MM.1S (cell line): ENCODE results near the gene CARD11.

ENCODE experiments used
- EZH2 ChIP-seq: fragments of 300-600 bp; sonication (generic); optimal IDR thresholded peaks from 2 replicates; pipeline ENCODE3; 2017; ENCODE audit warnings: low read depth, mild to moderate bottlenecking, antibody characterized with exemption, low read length, mixed read lengths
- TF ChIP-seq, protein P1 (sequence below): fragments of 300-600 bp; sonication (generic); IDR thresholded peaks from 2 replicates; pipeline ENCODE4 v1.5.1; 2016; ENCODE audit warnings: antibody characterized with exemption, low read length, mixed read lengths

DNA sequence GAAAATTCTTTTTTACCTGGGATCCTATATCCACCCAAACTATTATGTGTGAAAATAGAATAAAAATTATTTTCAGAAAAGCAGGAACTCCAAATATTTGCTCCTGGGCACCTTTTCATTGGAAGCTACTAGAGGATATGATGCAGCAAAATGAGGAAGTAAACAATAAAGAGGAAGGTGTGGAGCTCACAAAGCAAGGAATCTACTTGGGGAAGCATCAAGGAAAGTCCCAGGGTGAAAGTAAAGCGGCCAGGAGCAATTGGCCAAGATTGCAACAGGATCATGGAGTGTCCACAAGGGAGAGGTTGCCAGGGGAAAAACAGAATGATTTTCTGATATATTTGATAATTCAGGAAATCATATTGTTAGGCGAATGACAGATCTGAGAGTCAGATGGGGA lies 80.8 kb downstream of the CARD11 start:
- TF ChIP-seq, protein P1, sequence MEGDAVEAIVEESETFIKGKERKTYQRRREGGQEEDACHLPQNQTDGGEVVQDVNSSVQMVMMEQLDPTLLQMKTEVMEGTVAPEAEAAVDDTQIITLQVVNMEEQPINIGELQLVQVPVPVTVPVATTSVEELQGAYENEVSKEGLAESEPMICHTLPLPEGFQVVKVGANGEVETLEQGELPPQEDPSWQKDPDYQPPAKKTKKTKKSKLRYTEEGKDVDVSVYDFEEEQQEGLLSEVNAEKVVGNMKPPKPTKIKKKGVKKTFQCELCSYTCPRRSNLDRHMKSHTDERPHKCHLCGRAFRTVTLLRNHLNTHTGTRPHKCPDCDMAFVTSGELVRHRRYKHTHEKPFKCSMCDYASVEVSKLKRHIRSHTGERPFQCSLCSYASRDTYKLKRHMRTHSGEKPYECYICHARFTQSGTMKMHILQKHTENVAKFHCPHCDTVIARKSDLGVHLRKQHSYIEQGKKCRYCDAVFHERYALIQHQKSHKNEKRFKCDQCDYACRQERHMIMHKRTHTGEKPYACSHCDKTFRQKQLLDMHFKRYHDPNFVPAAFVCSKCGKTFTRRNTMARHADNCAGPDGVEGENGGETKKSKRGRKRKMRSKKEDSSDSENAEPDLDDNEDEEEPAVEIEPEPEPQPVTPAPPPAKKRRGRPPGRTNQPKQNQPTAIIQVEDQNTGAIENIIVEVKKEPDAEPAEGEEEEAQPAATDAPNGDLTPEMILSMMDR, result no peak
- no peak for TF ChIP-seq EZH2
